Uterus (tissue), 2 donors: ENCODE results near the gene FAM184A.

Experiments
- POLR2A ChIP-seq, 2 donors: fragments of 450-650 bp; IDR thresholded peaks; one replicate each; pipeline ENCODE4 v1.6.1; 2016; ENCODE audit warnings: antibody characterized with exemption in 2 of 2, mild to moderate bottlenecking in 1 of 2, moderate library complexity in 1 of 2
- TF ChIP-seq, protein P1 (sequence below), 4 experiments: fragments of 200-600 bp in 2 of 4; fragments of 450-650 bp in 2 of 4; sonication (generic) in 2 of 4; IDR thresholded peaks; one replicate each; pipeline ENCODE4 v1.5.1; 2016 to 2019; ENCODE audit warnings: antibody characterized with exemption in 4 of 4, mild to moderate bottlenecking in 2 of 4, moderate library complexity in 1 of 4

DNA sequence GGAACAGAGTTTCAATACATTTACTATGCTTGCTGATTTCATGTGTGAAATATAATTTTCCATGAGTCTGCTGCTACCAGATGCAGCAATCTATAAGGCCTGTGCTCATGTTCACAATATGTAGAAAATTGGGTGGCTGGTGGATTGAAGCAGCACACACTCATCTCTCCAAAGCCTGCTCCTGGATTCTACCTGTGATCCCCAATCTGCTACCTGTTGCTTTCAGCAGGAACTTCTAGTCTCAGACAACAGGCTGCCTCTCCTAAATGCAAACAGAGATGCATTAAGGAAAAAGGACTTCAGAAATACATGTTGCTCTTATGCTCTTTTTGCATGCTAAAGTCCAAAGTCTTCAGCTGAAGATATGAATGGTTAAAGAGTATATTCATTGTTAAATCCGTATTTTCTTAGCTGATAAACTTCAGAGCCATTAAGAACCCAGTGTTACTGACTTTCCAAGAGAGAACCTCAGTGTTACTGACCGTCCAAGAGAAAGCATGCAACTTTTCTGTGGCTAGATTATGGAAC, 112.6 kb downstream of the FAM184A start:
- TF ChIP-seq, protein P1, sequence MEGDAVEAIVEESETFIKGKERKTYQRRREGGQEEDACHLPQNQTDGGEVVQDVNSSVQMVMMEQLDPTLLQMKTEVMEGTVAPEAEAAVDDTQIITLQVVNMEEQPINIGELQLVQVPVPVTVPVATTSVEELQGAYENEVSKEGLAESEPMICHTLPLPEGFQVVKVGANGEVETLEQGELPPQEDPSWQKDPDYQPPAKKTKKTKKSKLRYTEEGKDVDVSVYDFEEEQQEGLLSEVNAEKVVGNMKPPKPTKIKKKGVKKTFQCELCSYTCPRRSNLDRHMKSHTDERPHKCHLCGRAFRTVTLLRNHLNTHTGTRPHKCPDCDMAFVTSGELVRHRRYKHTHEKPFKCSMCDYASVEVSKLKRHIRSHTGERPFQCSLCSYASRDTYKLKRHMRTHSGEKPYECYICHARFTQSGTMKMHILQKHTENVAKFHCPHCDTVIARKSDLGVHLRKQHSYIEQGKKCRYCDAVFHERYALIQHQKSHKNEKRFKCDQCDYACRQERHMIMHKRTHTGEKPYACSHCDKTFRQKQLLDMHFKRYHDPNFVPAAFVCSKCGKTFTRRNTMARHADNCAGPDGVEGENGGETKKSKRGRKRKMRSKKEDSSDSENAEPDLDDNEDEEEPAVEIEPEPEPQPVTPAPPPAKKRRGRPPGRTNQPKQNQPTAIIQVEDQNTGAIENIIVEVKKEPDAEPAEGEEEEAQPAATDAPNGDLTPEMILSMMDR (IDR thresholded peaks at IDR 0.05): no peak
- TF ChIP-seq POLR2A (IDR thresholded peaks at IDR 0.05): no peak
